Esophagus squamous epithelium (tissue), 5 donors: ENCODE data around the gene BOD1L1. TPM values are rescaled to one million over a fixed set of nuclear protein-coding genes. Genes with fewer than 3 reads are reported as not detected.

ENCODE experiments used
- DNase-seq: peaks from one replicate; lab custom pipeline; 2025; lab: John Stamatoyannopoulos, UW
- H3K27ac ChIP-seq, 4 donors: fragments of 200-600 bp; sonication (generic); one replicate each; pipeline ENCODE4 v1.5.1; 2016 to 2019; ENCODE audit warnings: mild to moderate bottlenecking in 1 of 4
- H3K27me3 ChIP-seq, 4 donors: fragments of 200-600 bp; sonication (generic); 1 replicate in 3 of 4; 2 replicates in 1 of 4; pipeline versions ENCODE4 v1.5.1 to v1.6.0; 2017 to 2021; ENCODE audit warnings: antibody characterized with exemption in 1 of 4
- H3K36me3 ChIP-seq, 3 donors: fragments of 200-600 bp; sonication (generic); one replicate each; pipeline ENCODE4 v1.5.1; 2016 to 2019
- H3K4me1 ChIP-seq, 3 donors: fragments of 200-600 bp; sonication (generic); one replicate each; pipeline ENCODE4 v1.5.1; 2017 to 2019
- H3K4me3 ChIP-seq, 4 donors: fragments of 200-600 bp; sonication (generic); 1 replicate in 3 of 4; 2 replicates in 1 of 4; pipeline ENCODE4 v1.5.1; 2016 to 2019; ENCODE audit warnings: mild to moderate bottlenecking in 2 of 4, moderate library complexity in 1 of 4
- H3K9me3 ChIP-seq, 3 donors: fragments of 200-600 bp; sonication (generic); one replicate each; pipeline ENCODE4 v1.5.1; 2016 to 2019
- POLR2A ChIP-seq, 4 donors: fragments of 450-650 bp; IDR thresholded peaks; one replicate each; pipeline ENCODE4 v1.6.1; 2017; ENCODE audit warnings: antibody characterized with exemption in 4 of 4, mild to moderate bottlenecking in 4 of 4, moderate library complexity in 3 of 4
- WGBS, 2 donors: methylation state at CpG; one replicate each; pipeline ENCODE4 v1.1.5; 2018; 5-methylcytosine and 5-hydroxymethylcytosine counted together
- intact Hi-C: fragments of 100-400 bp; cut with DNase I; formaldehyde crosslinking; loops from one replicate; pipeline ENCODE4 v1.15.0; 2022
- total RNA-seq, 4 donors: library from RNA; depleted of rRNA; stranded (reverse); fragments of >200 nt; gene quantifications; one replicate each; pipeline ENCODE4 v1.1.0, GENCODE V29; 2016
- TF ChIP-seq, protein P1 (sequence below), 6 experiments: fragments of 450-650 bp in 4 of 6; fragments of 200-600 bp in 2 of 6; sonication (generic) in 2 of 6; IDR thresholded peaks; one replicate each; pipeline ENCODE4 v1.5.1; 2016 to 2019; ENCODE audit warnings: antibody characterized with exemption in 6 of 6, mild to moderate bottlenecking in 4 of 6, moderate library complexity in 4 of 6
- donor health status: DM: yes; HTN: yes; CAD: no.

Gene BOD1L1
- total RNA-seq, 4 donors from 2014 or later: 15.0 to 37.0 (median 25.6) TPM

DNA sequence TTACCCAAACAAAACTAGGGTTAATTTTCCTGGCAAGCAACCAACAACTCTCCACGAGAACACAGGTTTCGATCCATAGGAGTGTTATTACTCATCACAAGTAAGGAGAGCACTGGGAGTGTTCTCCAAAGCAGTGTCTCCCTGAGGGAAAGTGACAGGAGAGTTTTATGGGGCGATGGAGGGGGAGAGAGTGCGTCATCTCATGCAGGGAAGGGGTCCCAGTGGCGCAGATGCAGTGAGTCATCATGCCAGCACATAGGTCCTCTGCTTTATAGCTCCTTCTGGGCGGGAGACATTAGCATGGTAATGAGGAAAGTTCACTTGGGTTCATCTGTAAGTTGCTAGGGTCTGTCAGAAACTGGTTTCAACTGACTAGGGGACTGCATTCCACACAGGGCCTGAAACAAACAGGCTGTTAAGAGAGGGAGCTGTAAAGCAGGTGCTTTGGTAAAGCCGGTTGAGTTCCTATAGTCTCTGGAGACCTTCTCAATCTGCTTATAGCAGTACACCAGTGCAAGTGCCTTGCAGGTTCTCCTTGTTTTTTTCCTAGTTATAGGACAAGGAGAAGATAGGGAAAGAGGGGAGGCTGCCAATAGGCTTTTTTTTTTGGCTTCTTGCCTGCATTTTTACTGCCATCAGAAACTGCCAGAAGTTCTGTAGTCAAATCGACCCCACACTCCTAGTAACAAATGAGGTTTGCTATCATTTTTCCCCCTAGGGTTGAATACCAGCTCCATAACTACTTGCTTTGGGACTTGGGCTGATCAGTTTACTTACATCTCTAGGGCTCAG, 12.8 kb upstream of the BOD1L1 start:
- Histone ChIP-seq H3K27me3 (peaks cover 0 to 18% (median 0%) of the 10 kb centered on the region in 4 donors), H3K4me3 (no peak overlapping the region), H3K9me3 (no peaks in the 10 kb centered on the region), H3K36me3 (no peaks in the 10 kb centered on the region), H3K4me1 (peaks cover 0 to 17% (median 3%) of the 10 kb centered on the region in 3 donors), H3K27ac (no peak overlapping the region)
- TF ChIP-seq, protein P1, sequence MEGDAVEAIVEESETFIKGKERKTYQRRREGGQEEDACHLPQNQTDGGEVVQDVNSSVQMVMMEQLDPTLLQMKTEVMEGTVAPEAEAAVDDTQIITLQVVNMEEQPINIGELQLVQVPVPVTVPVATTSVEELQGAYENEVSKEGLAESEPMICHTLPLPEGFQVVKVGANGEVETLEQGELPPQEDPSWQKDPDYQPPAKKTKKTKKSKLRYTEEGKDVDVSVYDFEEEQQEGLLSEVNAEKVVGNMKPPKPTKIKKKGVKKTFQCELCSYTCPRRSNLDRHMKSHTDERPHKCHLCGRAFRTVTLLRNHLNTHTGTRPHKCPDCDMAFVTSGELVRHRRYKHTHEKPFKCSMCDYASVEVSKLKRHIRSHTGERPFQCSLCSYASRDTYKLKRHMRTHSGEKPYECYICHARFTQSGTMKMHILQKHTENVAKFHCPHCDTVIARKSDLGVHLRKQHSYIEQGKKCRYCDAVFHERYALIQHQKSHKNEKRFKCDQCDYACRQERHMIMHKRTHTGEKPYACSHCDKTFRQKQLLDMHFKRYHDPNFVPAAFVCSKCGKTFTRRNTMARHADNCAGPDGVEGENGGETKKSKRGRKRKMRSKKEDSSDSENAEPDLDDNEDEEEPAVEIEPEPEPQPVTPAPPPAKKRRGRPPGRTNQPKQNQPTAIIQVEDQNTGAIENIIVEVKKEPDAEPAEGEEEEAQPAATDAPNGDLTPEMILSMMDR (IDR thresholded peaks at IDR 0.05): no peak
- no peak for TF ChIP-seq POLR2A (IDR thresholded peaks at IDR 0.05)
- intact Hi-C loops: no loop called here
- 38% methylated on average over 7 to 8 of the region's 8 CpGs for WGBS, 2 donors
- DNase-seq: no peak

DNA sequence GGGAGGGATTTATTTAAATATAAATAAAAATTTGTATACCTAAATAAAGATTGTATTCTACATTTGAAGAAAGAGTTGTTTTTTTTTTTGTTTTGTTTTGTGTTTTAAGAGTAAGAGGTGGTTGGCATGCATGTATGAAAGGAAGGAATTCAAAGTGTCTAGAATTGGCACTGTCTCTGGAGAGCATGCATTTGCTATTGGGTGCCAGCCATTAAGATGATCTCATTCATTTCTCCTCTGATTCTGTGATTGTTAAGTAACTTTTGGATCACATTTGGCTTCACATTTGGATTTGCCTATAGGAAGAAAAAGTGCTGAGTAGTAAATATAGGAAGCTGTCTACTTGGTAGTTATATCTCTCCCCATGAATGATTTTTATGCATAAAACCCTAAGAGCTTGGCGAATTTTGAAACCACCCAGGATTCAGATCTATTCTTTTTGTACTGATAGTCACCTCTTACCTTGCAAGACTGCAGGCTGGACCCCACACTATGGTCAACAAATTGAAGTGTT, 7.8 kb upstream of the BOD1L1 start:
- intact Hi-C loops: no loop called here
- no peak for TF ChIP-seq POLR2A (IDR thresholded peaks at IDR 0.05)
- TF ChIP-seq, protein P1 (IDR thresholded peaks at IDR 0.05): no peak
- 71 to 91% methylated on average over 1 of the region's 1 CpG for WGBS, 2 donors

DNA sequence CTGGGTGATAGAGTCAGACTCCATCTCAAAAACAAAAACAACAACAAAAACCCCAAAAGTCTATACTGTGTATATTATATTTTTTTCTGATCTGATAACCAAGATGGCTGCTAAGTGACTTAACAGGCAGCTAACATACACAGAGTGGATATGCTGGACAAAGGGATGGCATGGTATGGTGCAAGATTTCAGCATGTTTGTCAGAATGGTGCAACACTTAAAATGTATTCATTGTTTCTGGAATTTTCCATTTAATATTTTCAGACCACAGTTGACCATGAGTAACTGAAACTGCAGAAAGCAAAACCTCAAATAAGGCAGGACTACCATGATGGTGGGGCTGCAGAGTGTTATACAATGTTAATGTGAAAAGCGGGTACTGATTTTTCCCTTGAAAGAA, 6.1 kb upstream of the BOD1L1 start:
- Histone ChIP-seq H3K9me3 (no peaks in the 10 kb centered on the region), H3K4me1 (peaks cover 0 to 3% (median 0%) of the 10 kb centered on the region in 3 donors), H3K4me3 (no peak overlapping the region), H3K27me3 (peaks cover 0 to 11% (median 0%) of the 10 kb centered on the region in 4 donors), H3K27ac (no peak overlapping the region), H3K36me3 (no peaks in the 10 kb centered on the region)
- DNase-seq: no peak
- intact Hi-C loops: no loop called here
- TF ChIP-seq POLR2A (IDR thresholded peaks at IDR 0.05): no peak
- TF ChIP-seq, protein P1 (IDR thresholded peaks at IDR 0.05): no peak
- WGBS, 2 donors: 70 to 87% methylated on average over 1 of the region's 1 CpG

More for the DNA sequence above, 7.8 kb upstream of the BOD1L1 start:
- Histone ChIP-seq H3K36me3 (no peaks in the 10 kb centered on the region), H3K9me3 (no peaks in the 10 kb centered on the region), H3K27me3 (peaks cover 0 to 14% (median 0%) of the 10 kb centered on the region in 4 donors), H3K27ac (no peak overlapping the region), H3K4me3 (no peak overlapping the region), H3K4me1 (no peaks in the 10 kb centered on the region)
- DNase-seq: no peak

DNA sequence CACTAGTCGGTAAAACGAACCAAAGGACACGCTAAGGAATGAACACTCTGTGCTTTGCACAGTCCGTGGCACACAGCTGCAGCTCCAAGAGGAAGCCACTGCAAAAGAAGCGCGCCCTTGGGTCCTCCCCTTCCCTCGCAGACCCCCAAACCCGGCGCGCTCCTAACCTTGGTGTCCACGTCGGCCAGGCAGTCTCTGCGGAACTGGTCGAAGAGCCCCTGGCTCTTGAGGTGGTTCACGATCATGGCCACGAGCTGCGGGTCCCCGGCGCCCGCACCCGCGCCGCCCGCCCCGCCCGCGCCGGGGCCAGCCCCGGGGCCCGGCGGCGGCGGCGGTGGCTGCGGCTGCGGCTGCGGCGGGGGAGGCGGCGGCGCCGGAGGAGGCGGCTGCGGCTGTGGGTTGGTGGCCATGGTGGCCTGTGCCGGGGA, 333 bp downstream of the BOD1L1 start:
- H3K4me1 ChIP-seq: peaks cover 0 to 48% (median 11%) of the 10 kb centered on the region in 3 donors
- peak overlapping the region; percentile 91 to 99 (median 96) for H3K27ac ChIP-seq
- H3K9me3 ChIP-seq: no peaks in the 10 kb centered on the region
- no peak for DNase-seq
- TF ChIP-seq, protein P1 (IDR thresholded peaks at IDR 0.05): no peak
- TF ChIP-seq POLR2A (IDR thresholded peaks at IDR 0.05): no peak
- H3K27me3 ChIP-seq: no peaks in the 10 kb centered on the region
- peak overlapping the region; percentile 64 to 95 (median 86) for H3K4me3 ChIP-seq
- intact Hi-C loops: no loop called here
- 0% methylated on average over 3 to 5 of the region's 45 CpGs for WGBS, 2 donors
- no peaks in the 10 kb centered on the region for H3K36me3 ChIP-seq
